A673 (cell line): ENCODE results near the gene RBM20. TPM values are rescaled to one million over a fixed set of nuclear protein-coding genes. Genes with fewer than 3 reads are reported as not detected.

Source experiments
- BruUV-seq: library from RNA; stranded (reverse); fragments of 400-500 nt; replicated peaks from 2 replicates; lab custom pipeline; 2021; lab: Mats Ljungman, UMichigan
- CTCF ChIA-PET: fragments of 300-600 bp; sonication (Branson Sonifier 250); formaldehyde crosslinking; loops from one replicate; lab custom pipeline; 2022; ENCODE audit warnings: antibody characterized with exemption; lab: Charles Lee
- POLR2A ChIA-PET: fragments of 300-600 bp; sonication (Branson Sonifier 250); formaldehyde crosslinking; loops from one replicate; lab custom pipeline; 2022; ENCODE audit warnings: antibody characterized with exemption; ENCODE audit not compliant: low non-redundant PET; lab: Charles Lee
- DNase-seq: peaks from one replicate; pipeline ENCODE4 v3.0.0-alpha.2; 2015; ENCODE audit warnings: low spot score
- H3K27ac ChIP-seq: fragments of 200-600 bp; sonication (generic); 2 replicates; pipeline ENCODE4 v1.5.1; 2016; ENCODE audit warnings: mixed run types, low read depth, mild to moderate bottlenecking, mixed read lengths, antibody characterized with exemption, low read length; ENCODE audit not compliant: poor library complexity, severe bottlenecking
- H3K27me3 ChIP-seq: fragments of 200-600 bp; sonication (generic); replicated peaks from 2 replicates; pipeline ENCODE4 v1.6.1; 2017; ENCODE audit warnings: mixed run types, low read depth, mild to moderate bottlenecking, mixed read lengths, antibody characterized with exemption, low read length; ENCODE audit not compliant: insufficient read depth, poor library complexity
- H3K36me3 ChIP-seq: fragments of 200-600 bp; sonication (generic); 2 replicates; pipeline ENCODE4 v1.6.1; 2016; ENCODE audit warnings: mixed run types, mild to moderate bottlenecking, mixed read lengths, antibody characterized with exemption, low read length; ENCODE audit not compliant: insufficient read depth, poor library complexity, severe bottlenecking
- H3K4me1 ChIP-seq: fragments of 200-600 bp; sonication (generic); 2 replicates; pipeline ENCODE4 v1.6.1; 2017; ENCODE audit warnings: mixed run types, mild to moderate bottlenecking, mixed read lengths, antibody characterized with exemption, low read length; ENCODE audit not compliant: insufficient read depth, poor library complexity, severe bottlenecking
- H3K4me3 ChIP-seq: fragments of 200-600 bp; sonication (generic); 2 replicates; pipeline ENCODE4 v1.5.1; 2016; ENCODE audit warnings: low read depth, mixed run types, mild to moderate bottlenecking, mixed read lengths, low read length; ENCODE audit not compliant: poor library complexity, severe bottlenecking
- H3K9me3 ChIP-seq: fragments of 200-600 bp; sonication (generic); 2 replicates; pipeline ENCODE4 v1.6.1; 2016; ENCODE audit warnings: mixed run types, low read depth, mild to moderate bottlenecking, mixed read lengths, antibody characterized with exemption, low read length; ENCODE audit not compliant: poor library complexity, severe bottlenecking
- EZH2 ChIP-seq: fragments of 200-600 bp; sonication (generic); IDR thresholded peaks from 2 replicates; pipeline ENCODE4 v1.6.1; 2017; ENCODE audit warnings: borderline replicate concordance, low read depth, mild to moderate bottlenecking, mixed read lengths, antibody characterized with exemption, low read length; ENCODE audit not compliant: poor library complexity, severe bottlenecking
- intact Hi-C: fragments of 100-400 bp; cut with micrococcal nuclease; formaldehyde crosslinking; loops from one replicate; pipeline ENCODE4 v1.10.0; 2022; ENCODE audit not compliant: unreplicated experiment
- total RNA-seq: library from RNA; stranded (reverse); gene quantifications from 2 replicates; pipeline ENCODE4 v1.2.3, GENCODE V29; 2021
- TF ChIP-seq, protein P1 (sequence below): fragments of 300-800, 200-600 bp; sonication (generic); conservative IDR thresholded peaks from 2 replicates; pipeline ENCODE4 v1.5.1; 2017; ENCODE audit warnings: low read depth, mild to moderate bottlenecking, antibody characterized with exemption, low read length, moderate library complexity, mixed read lengths

RBM20 gene
- total RNA-seq, 1 experiment from 2014 or later = 1.3 TPM

DNA sequence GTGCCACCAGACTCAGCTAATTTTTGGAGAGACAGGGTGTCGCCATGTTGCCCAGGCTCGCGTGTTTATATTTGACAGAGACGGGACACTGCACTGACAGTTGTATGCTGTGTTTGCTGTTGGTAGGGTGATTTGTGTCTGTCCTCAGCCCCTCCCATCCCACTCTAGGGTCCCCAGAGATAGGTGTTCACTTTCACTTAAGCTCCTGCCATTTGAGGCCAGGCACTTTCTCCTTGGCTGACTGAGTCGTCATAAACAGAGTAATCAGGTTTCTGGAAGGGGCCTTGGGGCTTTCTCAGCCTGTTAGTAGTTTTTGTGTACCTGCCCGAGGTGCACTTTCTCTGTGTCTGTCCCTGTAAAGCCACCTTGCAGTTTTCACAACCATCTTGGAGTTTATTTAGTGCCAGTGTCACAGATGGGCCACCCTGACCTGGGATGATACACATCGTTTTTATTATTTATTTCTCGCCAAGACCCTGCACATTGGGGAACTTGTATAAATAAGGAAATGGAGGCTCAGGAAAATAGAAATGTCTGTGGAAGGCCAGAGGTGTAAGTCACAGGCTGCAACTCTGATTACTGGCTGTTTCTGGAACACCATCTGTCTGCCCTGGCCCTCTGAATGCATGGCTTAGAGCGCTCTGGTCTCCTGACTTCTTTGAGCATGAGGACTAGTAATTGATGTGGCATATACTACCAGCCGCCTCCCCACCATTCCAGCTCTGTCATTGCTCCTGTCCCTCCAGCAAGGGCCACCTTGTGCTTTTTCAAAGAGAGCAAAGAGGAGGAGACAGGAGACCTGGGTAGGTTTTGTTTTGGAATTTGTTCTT lies 145.7 kb downstream of the RBM20 start:
- ChIA-PET POLR2A (no interaction called here), CTCF (no interaction called here)
- no peak overlapping the region for H3K4me3 ChIP-seq
- H3K4me1 ChIP-seq = no peaks in the 10 kb centered on the region
- intact Hi-C loops = no loop called here
- no TSS peak for BruUV-seq
- H3K9me3 ChIP-seq = no peaks in the 10 kb centered on the region
- TF ChIP-seq, protein P1, sequence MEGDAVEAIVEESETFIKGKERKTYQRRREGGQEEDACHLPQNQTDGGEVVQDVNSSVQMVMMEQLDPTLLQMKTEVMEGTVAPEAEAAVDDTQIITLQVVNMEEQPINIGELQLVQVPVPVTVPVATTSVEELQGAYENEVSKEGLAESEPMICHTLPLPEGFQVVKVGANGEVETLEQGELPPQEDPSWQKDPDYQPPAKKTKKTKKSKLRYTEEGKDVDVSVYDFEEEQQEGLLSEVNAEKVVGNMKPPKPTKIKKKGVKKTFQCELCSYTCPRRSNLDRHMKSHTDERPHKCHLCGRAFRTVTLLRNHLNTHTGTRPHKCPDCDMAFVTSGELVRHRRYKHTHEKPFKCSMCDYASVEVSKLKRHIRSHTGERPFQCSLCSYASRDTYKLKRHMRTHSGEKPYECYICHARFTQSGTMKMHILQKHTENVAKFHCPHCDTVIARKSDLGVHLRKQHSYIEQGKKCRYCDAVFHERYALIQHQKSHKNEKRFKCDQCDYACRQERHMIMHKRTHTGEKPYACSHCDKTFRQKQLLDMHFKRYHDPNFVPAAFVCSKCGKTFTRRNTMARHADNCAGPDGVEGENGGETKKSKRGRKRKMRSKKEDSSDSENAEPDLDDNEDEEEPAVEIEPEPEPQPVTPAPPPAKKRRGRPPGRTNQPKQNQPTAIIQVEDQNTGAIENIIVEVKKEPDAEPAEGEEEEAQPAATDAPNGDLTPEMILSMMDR = no peak
- TF ChIP-seq EZH2 = no peak
- no peak for DNase-seq
- no peaks in the 10 kb centered on the region for H3K27me3 ChIP-seq
- H3K27ac ChIP-seq = no peak overlapping the region
- no peaks in the 10 kb centered on the region for H3K36me3 ChIP-seq

DNA sequence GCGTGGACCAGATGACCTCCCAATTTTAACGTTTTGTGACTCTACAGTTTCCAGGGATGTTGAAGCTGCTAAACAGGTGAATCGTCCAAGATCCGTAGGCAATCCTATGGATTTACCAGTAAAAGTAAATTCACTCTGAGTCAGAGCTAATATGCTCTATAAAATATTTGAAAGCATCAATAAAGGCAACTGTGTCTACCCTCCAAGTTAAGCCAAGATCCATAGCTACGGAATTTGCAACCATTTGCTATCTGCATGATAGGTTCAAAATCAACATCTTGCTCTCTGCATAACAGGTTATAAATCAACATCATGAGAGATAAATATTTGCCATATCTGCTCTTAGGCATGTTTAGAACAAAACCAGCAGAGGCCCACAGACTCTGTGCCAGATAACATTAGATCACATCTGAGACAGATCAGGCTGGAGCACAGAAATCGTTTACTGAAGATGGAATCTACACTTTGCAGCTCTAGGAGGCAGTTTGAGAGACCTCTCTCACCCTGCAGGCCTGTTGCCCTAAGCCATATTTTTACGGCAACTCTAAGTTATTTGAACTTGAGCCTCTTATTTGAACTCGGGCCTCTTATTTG lies 146.9 kb downstream of the RBM20 start:
- ChIA-PET POLR2A (no interaction called here), CTCF (no interaction called here)
- BruUV-seq = no TSS peak
- Histone ChIP-seq H3K9me3 (no peaks in the 10 kb centered on the region), H3K4me1 (no peaks in the 10 kb centered on the region), H3K4me3 (no peak overlapping the region), H3K27ac (no peak overlapping the region), H3K27me3 (no peaks in the 10 kb centered on the region), H3K36me3 (no peaks in the 10 kb centered on the region)
- intact Hi-C loops = no loop called here
- TF ChIP-seq, protein P1 = no peak
- no peak for TF ChIP-seq EZH2
- DNase-seq = no peak

DNA sequence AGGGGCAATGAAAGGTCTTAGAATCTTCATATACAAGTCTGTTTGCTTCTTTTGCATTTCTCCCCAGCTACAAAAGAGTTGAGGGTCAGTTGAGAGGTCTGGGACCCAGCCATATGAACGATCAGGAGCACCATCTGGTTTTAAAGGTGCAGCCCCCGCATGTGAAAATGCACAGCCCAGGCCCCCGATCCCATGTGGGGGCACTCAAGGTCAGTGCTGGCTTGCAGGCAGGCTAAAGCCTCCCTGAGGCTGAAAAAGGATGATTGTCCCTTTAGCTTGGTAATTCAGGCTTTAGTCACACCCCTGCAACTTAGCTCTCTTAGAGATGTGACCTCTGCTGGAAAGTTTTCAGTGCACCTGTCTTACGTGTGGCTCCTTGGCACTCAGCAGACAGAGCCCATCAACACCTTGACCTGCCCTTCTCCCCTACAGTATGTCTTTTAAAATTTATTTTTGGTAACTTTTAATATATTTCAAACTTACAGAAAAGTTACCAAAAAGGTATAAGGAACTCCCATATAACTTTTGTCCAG lies 147.5 kb downstream of the RBM20 start:
- no peaks in the 10 kb centered on the region for H3K9me3 ChIP-seq
- intact Hi-C loops = no loop called here
- no TSS peak for BruUV-seq
- TF ChIP-seq EZH2 = no peak
- TF ChIP-seq, protein P1 = no peak
- ChIA-PET POLR2A (no interaction called here), CTCF (no interaction called here)
- no peak overlapping the region for H3K4me3 ChIP-seq
- H3K27ac ChIP-seq = no peak overlapping the region
- no peaks in the 10 kb centered on the region for H3K4me1 ChIP-seq
- no peak for DNase-seq
- no peaks in the 10 kb centered on the region for H3K36me3 ChIP-seq
- no peaks in the 10 kb centered on the region for H3K27me3 ChIP-seq
